Caco-2 (cell line): ENCODE results near the gene ZNF319. TPM values are rescaled to one million over a fixed set of nuclear protein-coding genes. Genes with fewer than 3 reads are reported as not detected.

Experiments
- BruUV-seq: library from RNA; stranded (reverse); fragments of 400-500 nt; replicated peaks from 2 replicates; lab custom pipeline; 2021; lab: Mats Ljungman, UMichigan
- CTCF ChIA-PET: fragments of 300-600 bp; sonication (Branson Sonifier 250); formaldehyde crosslinking; loops from one replicate; lab custom pipeline; 2022; ENCODE audit warnings: antibody characterized with exemption; lab: Charles Lee
- POLR2A ChIA-PET: fragments of 300-600 bp; sonication (Branson Sonifier 250); formaldehyde crosslinking; loops from one replicate; lab custom pipeline; 2022; ENCODE audit warnings: antibody characterized with exemption; lab: Charles Lee
- DNase-seq, 2 experiments: peaks; one replicate each; pipeline versions ENCODE4 v3.0.0 to v3.0.0-alpha.2; 2020 to 2022
- H3K27me3 ChIP-seq: replicated peaks from 2 replicates; pipeline ENCODE4 v1.6.0; 2011; ENCODE audit warnings: low read length; ENCODE audit not compliant: control insufficient read depth, insufficient read depth
- H3K36me3 ChIP-seq: 2 replicates; pipeline ENCODE4 v1.5.1; 2011; ENCODE audit warnings: low read length; ENCODE audit not compliant: control insufficient read depth, insufficient read depth
- H3K4me1 ChIP-seq: fragments of 250-450 bp; sonication (Bioruptor Pico); 2 replicates; pipeline ENCODE4 v1.5.1; 2020; ENCODE audit warnings: mild to moderate bottlenecking
- H3K4me3 ChIP-seq: 2 replicates; pipeline ENCODE4 v1.5.1; 2011; ENCODE audit warnings: low read depth, mild to moderate bottlenecking, control low read depth, low read length
- H3K9me3 ChIP-seq: fragments of 250-450 bp; sonication (Bioruptor Pico); 2 replicates; pipeline ENCODE4 v1.5.1; 2020; ENCODE audit warnings: mild to moderate bottlenecking, moderate library complexity
- H3K27ac Mint-ChIP-seq: one replicate; pipeline ENCODE4 v1.8.0; 2022; ENCODE audit warnings: mixed read lengths; ENCODE audit not compliant: unreplicated experiment
- H3K27me3 Mint-ChIP-seq: one replicate; pipeline ENCODE4 v1.8.0; 2022; ENCODE audit warnings: mixed read lengths; ENCODE audit not compliant: insufficient read depth, unreplicated experiment
- H3K36me3 Mint-ChIP-seq: one replicate; pipeline ENCODE4 v1.8.0; 2022; ENCODE audit warnings: mild to moderate bottlenecking, mixed read lengths; ENCODE audit not compliant: insufficient read depth, unreplicated experiment
- H3K4me1 Mint-ChIP-seq: one replicate; pipeline ENCODE4 v1.8.0; 2022; ENCODE audit warnings: low read depth, mixed read lengths; ENCODE audit not compliant: unreplicated experiment
- H3K4me3 Mint-ChIP-seq: one replicate; pipeline ENCODE4 v1.8.0; 2022; ENCODE audit warnings: mild to moderate bottlenecking, moderate library complexity, mixed read lengths; ENCODE audit not compliant: unreplicated experiment
- H3K9me3 Mint-ChIP-seq: one replicate; pipeline ENCODE4 v1.8.0; 2022; ENCODE audit warnings: mixed read lengths; ENCODE audit not compliant: unreplicated experiment
- intact Hi-C: fragments of 100-400 bp; cut with micrococcal nuclease; formaldehyde crosslinking; loops from one replicate; pipeline ENCODE4 v1.10.0; 2022; ENCODE audit not compliant: unreplicated experiment
- total RNA-seq: library from RNA; stranded (reverse); gene quantifications from 2 replicates; pipeline ENCODE4 v1.2.3, GENCODE V29; 2022
- TF ChIP-seq, protein P1 (sequence below), 2 experiments: fragments of 200-600 bp in 1 of 2; IDR thresholded peaks; 1 replicate in 1 of 2; 2 replicates in 1 of 2; pipeline versions ENCODE4 v1.5.1 to v1.8.0; 2011 to 2022; ENCODE audit warnings: antibody characterized with exemption in 1 of 2, control low read depth in 1 of 2, inconsistent platforms in 1 of 2, low read depth in 1 of 2, low read length in 1 of 2, mild to moderate bottlenecking in 1 of 2, moderate library complexity in 1 of 2; ENCODE audit not compliant: insufficient read depth in 1 of 2, severe bottlenecking in 1 of 2, unreplicated experiment in 1 of 2

Gene ZNF319
- total RNA-seq, 1 experiment from 2014 or later = 16.3 TPM

GRCh38 chr16:57994361-57994760 lies 6.1 kb downstream of the ZNF319 start:
- no peaks in the 10 kb centered on the region for H3K9me3 Mint-ChIP-seq
- no peaks in the 10 kb centered on the region for H3K9me3 ChIP-seq
- CTCF ChIA-PET = interaction anchor here (0.6 kb wide), 1 partner anchor 30 kb away, joined by 4 read pairs; no protein-coding TSS in a partner anchor
- H3K4me1 Mint-ChIP-seq = peaks cover 18% of the 10 kb centered on the region
- intact Hi-C loops = loop anchor here (1.0 kb wide), 1 partner anchor 31 kb away; the partner anchor contains the start of gene MMP15
- no peak overlapping the region for H3K4me3 Mint-ChIP-seq
- H3K36me3 Mint-ChIP-seq = peaks cover 9% of the 10 kb centered on the region
- no peaks in the 10 kb centered on the region for H3K27me3 ChIP-seq
- peaks cover 18% of the 10 kb centered on the region for H3K4me1 ChIP-seq
- no peaks in the 10 kb centered on the region for H3K36me3 ChIP-seq
- DNase-seq = no peak
- POLR2A ChIA-PET = no interaction called here
- H3K27me3 Mint-ChIP-seq = no peaks in the 10 kb centered on the region
- H3K27ac Mint-ChIP-seq = no peak overlapping the region
- no peak overlapping the region for H3K4me3 ChIP-seq
- TF ChIP-seq, protein P1, sequence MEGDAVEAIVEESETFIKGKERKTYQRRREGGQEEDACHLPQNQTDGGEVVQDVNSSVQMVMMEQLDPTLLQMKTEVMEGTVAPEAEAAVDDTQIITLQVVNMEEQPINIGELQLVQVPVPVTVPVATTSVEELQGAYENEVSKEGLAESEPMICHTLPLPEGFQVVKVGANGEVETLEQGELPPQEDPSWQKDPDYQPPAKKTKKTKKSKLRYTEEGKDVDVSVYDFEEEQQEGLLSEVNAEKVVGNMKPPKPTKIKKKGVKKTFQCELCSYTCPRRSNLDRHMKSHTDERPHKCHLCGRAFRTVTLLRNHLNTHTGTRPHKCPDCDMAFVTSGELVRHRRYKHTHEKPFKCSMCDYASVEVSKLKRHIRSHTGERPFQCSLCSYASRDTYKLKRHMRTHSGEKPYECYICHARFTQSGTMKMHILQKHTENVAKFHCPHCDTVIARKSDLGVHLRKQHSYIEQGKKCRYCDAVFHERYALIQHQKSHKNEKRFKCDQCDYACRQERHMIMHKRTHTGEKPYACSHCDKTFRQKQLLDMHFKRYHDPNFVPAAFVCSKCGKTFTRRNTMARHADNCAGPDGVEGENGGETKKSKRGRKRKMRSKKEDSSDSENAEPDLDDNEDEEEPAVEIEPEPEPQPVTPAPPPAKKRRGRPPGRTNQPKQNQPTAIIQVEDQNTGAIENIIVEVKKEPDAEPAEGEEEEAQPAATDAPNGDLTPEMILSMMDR (IDR thresholded peaks at IDR 0.05; ENCODE audit: insufficient read depth in 1 of 2, low read depth in 1 of 2, low read length in 1 of 2, severe bottlenecking in 1 of 2, unreplicated experiment in 1 of 2) = no peak
- no TSS peak for BruUV-seq

DNA sequence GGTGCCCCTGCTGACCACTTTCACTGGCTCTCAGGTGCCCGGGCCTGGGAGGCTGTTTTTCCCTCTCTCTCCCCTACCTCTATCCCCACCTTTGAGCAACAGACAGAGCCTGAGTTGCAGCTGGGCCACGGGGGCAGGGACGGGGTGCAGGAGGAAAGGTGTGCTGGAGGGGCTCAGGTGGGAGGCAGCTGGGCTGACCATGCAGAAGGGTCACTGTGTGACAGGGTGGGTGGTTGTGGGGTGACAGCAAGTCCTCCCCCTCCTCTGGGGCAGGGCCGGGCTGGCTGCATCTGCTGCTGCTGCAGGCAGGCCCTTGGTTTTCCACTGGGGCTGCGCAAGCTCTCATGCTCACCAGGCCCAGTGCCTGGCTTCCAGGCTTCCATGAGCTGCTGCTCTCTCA lies 6.6 kb downstream of the ZNF319 start:
- H3K36me3 Mint-ChIP-seq = peaks cover 9% of the 10 kb centered on the region
- intact Hi-C loops = loop anchor here (1.0 kb wide), 1 partner anchor 31 kb away; the partner anchor contains the start of gene MMP15

GRCh38 chr16:57993438-57993837 lies 7.0 kb downstream of the ZNF319 start:
- no peaks in the 10 kb centered on the region for H3K36me3 ChIP-seq
- Mint-ChIP-seq H3K27me3 (no peaks in the 10 kb centered on the region), H3K4me3 (no peak overlapping the region), H3K4me1 (peaks cover 18% of the 10 kb centered on the region), H3K9me3 (no peaks in the 10 kb centered on the region), H3K27ac (peak overlapping the region; percentile 91), H3K36me3 (peaks cover 9% of the 10 kb centered on the region)
- CTCF ChIA-PET = no interaction called here
- intact Hi-C loops = no loop called here
- TF ChIP-seq, protein P1 (IDR thresholded peaks at IDR 0.05; ENCODE audit: insufficient read depth in 1 of 2, low read depth in 1 of 2, low read length in 1 of 2, severe bottlenecking in 1 of 2, unreplicated experiment in 1 of 2) = no peak
- POLR2A ChIA-PET = no interaction called here
- H3K4me3 ChIP-seq = no peak overlapping the region
- H3K27me3 ChIP-seq = no peaks in the 10 kb centered on the region
- no peak for DNase-seq
- BruUV-seq = no TSS peak
- H3K4me1 ChIP-seq = peaks cover 11% of the 10 kb centered on the region
- no peaks in the 10 kb centered on the region for H3K9me3 ChIP-seq

More for the DNA sequence above, 6.6 kb downstream of the ZNF319 start:
- Mint-ChIP-seq H3K9me3 (no peaks in the 10 kb centered on the region), H3K4me1 (peaks cover 18% of the 10 kb centered on the region), H3K27ac (no peak overlapping the region), H3K4me3 (no peak overlapping the region), H3K27me3 (no peaks in the 10 kb centered on the region)
- ChIA-PET CTCF (interaction anchor here (0.6 kb wide), 1 partner anchor 31 kb away, joined by 4 read pairs; no protein-coding TSS in a partner anchor), POLR2A (no interaction called here)
- Histone ChIP-seq H3K36me3 (no peaks in the 10 kb centered on the region), H3K27me3 (no peaks in the 10 kb centered on the region), H3K4me3 (no peak overlapping the region), H3K9me3 (no peaks in the 10 kb centered on the region), H3K4me1 (peaks cover 13% of the 10 kb centered on the region)
- TF ChIP-seq, protein P1 (IDR thresholded peaks at IDR 0.05; ENCODE audit: insufficient read depth in 1 of 2, low read depth in 1 of 2, low read length in 1 of 2, severe bottlenecking in 1 of 2, unreplicated experiment in 1 of 2) = no peak
- DNase-seq = no peak
- no TSS peak for BruUV-seq
